Activated CD8-positive, alpha-beta memory T cell treated with anti-CD3 and anti-CD28 coated beads for 24 hours (primary cell): ENCODE data around the gene OPRL1.

Source experiments
- DNase-seq: peaks from one replicate; pipeline ENCODE4 v3.0.0-alpha.2; 2020

Gene OPRL1

GRCh38 chr20:64056889-64057627 is 22.8 kb upstream of the OPRL1 start:
- DNase-seq, result no peak

DNA sequence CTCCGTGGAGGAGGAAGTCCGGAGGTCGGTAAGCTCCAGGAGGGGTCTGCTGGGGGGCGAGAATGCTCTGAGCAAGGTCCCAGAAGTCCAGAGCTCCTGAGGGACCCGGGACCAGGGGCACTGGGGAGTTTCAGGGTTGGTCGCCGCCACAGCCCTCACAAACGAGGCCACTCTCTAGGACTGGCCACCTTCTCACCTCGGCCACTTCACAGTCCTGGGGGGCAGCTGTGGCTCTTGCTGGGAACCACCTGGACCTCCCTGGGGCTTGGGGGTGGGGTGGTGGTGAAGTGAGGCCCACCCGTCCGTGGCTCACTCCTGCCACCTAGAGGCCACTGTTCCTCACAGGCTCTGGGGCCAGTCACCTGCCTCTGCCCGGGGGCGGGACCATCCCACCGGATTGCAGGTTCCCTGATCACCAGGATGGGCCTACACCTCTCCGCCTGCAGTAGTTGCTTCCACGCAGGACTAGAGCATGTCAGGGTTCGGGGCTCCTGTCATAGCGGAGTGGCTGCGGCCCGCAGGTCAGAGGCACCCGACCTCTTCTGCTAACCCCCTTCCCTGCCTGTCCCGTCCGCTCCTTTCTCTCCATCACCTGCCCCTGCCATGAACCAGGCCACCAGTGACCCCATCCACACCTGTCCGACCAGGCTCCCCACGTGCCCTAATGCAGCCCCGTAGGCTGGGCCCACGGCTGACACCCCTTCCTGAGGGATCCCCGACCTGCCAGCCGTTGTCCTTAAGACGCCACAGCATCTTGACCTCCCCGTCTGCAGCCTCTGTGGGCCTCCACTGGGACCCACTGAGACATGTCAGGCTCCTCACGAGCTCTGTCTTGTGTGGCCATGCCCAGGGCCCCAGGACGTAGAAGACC is 22.0 kb upstream of the OPRL1 start:
- DNase-seq, result peak; percentile 94

DNA sequence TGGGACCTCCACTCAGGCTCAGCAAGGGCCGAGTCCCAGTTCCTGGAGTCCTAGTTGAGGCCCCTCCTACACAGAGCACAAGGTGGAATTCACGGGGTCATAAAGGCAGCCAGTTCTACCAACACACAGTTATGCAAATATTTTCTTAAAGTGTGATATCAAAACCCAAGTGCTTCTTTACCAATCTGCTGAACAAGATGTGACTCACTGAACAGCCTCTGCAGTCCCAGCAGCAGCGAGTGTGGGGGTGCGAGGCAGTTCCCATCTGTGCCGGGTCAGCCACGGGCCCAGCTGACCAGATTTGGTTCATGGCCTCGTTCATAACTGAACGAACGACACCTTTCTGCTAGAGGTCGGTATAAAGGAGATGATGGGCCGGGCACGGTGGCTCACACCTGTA is 21.3 kb upstream of the OPRL1 start:
- DNase-seq, result no peak

DNA sequence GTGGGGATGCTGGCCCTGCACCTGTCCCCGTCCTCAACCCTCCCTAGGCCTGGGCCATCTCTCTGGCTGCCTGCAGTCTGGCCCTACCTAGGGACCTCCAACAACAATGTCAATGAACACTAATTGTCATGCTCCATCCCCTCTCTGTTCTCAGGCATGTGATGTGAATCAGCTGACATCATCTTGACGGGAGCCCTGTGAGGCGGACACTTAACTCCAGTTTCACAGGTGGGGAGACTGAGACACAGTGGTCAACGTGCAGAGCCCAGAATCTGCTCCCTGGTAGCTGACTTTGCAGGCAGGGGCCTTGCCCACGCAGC is 17.6 kb upstream of the OPRL1 start:
- no peak for DNase-seq

DNA sequence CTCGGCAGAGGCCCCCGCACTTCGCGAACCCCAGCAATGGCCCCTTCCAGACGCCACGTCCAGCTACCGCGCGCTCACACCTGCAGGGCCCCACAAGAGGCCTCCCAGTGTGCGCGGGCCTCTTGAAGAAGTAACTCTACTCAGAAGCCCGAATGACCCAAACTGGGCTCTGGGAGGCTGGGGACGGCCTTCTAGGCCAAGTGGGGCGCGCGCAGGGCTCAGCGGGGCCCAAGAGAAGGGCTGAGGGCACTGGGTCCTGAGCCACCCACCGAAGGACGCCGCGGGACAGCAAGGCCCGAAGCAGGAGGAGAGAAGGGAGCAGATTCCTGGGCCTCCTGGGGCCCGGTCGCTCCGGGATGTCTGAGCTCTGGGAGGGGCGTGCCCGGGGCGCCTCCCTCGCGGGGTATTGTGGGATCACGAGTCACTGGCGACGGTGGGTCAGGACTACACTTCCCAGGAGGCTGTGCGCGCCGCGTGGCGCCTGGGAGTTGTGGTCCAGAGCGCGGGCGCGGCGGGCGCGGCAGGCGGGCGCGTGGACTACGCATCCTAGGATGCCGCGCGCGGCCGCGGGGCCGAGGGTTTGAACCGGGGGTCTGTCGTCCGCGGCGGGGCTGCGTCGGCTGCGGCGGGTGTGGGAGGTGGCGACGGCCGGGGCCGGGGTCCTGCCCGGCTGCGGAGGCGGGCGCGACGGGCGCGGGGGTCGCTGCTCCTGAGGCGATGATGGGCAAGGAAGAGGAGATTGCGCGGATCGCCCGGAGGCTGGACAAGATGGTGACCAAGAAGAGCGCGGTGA is 17.1 kb upstream of the OPRL1 start, which contains the start of gene TCEA2:
Gene TCEA2 (plus strand): TSS at position 603 of the 793 bp plus-strand sequence. CDS start 115 bp downstream, at position 718.
- peak; percentile 96 for DNase-seq

DNA sequence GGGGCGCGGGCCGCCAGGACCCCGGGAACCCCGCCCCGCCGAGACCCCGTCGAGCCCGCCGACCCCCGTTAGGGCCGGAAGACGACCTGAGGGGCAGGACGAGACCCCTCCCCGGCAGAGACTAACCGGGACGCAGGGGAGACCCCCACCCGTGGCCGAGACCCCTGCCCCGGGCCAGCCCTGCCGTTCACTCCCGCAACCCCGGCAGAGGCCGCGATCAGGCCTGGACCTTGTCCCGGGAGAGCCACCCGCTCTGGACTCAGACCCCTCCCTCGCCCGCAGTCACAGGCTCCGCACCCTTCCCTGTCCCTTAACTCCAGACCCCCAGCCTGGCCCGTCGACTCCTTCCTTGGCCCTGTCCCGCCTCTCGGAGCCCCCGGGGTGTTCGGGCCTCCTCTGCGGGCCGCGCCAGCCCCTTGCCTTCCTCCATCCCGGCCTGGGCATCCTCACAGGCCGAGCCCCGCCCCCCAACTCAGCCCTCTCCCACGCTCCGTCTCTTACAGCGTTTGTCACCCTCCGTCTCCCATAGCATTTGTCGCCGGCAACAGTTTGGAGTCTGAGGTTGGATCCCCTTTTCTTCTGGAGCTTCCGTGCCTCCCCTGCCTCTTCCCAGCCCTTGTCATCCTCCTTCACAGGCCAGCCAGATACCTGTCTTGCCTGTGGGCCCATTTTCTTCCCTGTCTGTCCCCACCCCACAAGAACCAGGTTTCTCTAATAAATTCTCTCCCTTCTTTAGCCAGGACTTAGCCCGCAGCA is 16.3 kb upstream of the OPRL1 start:
- peak; percentile 75 for DNase-seq

- no peak for DNase-seq
Observed at GRCh38 chr20:64064145-64064698, 15.7 kb upstream of the OPRL1 start.

GRCh38 chr20:64065062-64065973 is 14.6 kb upstream of the OPRL1 start:
- no peak for DNase-seq

DNA sequence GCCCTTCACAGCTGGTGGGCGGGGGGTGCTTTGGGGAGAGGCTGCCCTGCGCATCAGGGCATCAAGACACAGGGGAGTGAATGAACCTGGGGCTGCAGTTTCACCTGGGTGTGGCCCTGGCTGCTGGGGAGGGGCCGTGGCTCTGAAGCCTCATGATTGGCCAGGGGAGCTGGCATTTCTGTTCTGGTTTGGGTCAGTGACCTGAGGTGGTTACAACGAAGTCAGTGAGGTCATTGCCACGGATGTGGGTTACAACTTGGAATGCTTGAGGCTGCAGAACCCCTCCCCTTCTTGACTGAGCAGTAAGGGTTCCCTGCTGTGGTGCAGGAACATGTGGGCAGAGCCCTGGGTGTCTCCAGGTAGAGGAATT is 13.9 kb upstream of the OPRL1 start:
- DNase-seq, result no peak

GRCh38 chr20:64067005-64067632 is 12.8 kb upstream of the OPRL1 start:
- no peak for DNase-seq

DNA sequence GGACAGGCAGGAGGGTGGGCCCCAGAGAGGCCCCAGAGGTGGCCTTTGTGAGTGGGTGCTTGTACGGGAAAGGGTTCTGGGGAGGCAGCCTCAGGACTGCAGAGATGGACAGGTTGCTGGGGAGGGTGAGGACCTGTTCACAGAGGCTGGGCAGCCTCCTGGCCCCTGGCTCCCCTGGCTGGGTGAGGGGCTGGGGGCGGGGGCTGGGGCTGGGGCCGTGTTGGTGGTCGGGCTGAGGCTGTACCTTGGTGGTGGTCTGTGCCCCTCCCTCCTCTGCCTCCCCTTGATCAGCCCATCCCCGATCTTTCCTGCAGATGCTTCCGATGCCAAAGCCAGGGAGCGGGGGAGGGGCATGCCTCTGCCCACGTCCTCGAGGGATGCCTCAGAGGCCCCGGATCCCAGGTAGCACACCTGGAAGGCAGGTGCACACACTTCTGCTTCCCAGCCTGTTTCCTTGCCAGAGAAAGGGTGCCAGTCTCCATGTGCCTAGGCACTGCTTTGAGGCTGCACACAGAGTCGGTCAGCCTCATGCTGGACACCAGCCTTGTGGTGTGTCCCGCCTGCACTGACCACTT is 12.1 kb upstream of the OPRL1 start:
- DNase-seq, result no peak

GRCh38 chr20:64068386-64069208 is 11.3 kb upstream of the OPRL1 start:
- DNase-seq, result no peak

GRCh38 chr20:64069209-64069613 is 10.7 kb upstream of the OPRL1 start:
- DNase-seq, result no peak

- no peak for DNase-seq
Observed at GRCh38 chr20:64069614-64070243, 10.2 kb upstream of the OPRL1 start.

DNA sequence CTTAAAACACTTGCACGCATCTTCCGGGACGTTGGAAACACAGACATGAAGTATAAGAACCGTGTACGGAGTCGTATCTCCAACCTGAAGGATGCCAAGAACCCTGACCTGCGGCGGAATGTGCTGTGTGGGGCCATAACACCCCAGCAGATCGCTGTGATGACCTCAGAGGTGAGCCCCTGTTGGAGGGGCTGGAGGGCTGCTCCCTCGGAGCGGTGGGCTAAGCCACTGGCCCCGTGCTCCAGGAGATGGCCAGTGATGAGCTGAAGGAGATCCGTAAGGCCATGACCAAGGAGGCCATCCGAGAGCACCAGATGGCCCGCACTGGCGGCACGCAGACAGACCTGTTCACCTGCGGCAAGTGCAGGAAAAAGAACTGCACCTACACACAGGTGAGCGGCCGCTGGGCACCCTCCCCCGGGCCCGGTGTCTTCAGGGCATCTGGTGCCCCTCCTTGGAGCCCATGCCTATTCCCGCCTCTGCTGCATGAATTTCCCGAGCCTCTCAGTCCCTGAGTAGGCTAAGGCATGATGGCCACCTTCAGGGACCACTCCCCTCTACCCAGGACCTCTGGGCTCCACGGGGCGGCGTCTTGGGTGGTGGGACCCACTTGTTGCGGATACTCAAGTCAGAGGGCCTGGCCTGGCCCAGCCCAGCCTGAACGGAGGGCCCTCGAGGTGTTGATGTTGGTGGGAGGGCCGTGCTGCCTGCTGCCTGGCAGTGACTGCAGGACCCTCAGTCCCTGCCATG is 9.5 kb upstream of the OPRL1 start:
- no peak for DNase-seq

DNA sequence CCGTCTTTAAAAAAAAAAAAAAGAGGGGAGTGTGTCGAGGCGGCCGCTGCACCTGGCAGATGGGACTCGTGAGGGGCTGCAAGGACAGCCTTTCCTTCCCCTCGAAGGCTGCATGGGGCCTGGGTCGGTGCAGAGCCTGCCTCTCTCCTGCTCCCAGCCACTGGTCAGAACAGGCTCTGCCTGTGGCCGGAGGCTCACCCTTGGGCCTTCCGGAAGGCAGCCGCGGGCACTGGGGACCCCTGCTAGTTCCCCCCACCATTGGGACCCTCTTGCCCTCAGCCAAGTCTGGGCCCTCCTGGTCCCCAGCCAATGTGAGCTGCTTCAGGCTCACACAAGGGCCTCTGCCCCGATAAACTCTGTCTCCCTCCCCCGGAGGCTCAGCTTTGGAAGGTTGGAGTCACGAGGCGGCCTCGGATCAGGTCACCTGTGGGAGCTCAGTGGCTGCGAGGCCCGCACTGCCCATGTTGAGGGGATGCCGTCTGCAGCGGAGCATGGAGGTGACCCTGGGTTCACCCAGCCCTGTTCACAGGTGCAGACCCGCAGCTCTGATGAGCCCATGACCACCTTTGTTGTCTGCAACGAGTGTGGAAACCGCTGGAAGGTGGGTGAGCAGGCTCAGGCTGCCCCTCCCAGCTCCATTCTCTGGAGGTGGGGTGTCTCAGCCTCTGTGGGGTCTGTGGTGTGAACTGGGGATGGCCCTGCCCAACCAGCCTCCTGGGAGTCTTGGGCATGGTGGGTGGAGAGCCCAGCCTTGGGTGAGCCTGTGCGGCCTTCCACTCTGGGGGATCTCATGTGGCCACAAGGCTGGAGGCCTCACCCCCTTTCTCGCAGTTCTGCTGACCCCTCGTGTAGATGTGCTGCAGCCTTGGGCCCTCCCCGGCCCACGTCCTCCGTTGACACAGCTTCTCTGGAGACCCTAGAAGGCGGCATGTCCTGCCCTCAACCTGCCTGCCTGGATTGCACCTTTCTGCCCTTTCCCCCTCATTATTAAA is 8.2 kb upstream of the OPRL1 start:
- DNase-seq, result no peak

DNA sequence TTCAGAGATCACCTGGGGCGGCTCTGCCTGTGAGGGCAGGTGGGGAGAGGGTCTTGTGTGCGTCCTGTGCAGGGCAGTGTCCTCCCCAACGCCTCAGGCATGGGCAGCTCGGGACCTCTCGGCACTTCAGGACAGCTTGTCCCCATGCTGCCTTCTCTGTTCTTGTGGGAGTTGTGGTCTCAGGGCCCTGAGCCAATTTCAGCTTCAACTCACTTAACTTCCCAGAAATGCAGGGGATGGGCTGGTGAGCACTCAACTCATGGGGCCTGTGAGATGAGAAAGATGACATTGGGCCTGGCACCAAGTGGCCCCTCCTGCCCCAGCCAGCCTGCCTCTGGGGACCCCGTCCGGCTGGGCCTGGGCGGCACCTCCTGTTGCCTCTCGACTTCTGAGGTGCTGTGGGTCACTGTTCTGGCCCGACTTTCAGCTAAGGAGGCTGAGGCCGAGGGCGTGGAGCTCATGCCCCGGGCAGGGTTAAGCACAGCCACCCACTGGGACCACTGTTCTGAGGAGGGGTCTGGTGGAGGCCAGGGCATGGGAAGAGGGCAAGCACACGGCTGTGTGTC is 7.3 kb upstream of the OPRL1 start:
- no peak for DNase-seq
